ENCODE data around the gene KLF9.

Gene KLF9

DNA sequence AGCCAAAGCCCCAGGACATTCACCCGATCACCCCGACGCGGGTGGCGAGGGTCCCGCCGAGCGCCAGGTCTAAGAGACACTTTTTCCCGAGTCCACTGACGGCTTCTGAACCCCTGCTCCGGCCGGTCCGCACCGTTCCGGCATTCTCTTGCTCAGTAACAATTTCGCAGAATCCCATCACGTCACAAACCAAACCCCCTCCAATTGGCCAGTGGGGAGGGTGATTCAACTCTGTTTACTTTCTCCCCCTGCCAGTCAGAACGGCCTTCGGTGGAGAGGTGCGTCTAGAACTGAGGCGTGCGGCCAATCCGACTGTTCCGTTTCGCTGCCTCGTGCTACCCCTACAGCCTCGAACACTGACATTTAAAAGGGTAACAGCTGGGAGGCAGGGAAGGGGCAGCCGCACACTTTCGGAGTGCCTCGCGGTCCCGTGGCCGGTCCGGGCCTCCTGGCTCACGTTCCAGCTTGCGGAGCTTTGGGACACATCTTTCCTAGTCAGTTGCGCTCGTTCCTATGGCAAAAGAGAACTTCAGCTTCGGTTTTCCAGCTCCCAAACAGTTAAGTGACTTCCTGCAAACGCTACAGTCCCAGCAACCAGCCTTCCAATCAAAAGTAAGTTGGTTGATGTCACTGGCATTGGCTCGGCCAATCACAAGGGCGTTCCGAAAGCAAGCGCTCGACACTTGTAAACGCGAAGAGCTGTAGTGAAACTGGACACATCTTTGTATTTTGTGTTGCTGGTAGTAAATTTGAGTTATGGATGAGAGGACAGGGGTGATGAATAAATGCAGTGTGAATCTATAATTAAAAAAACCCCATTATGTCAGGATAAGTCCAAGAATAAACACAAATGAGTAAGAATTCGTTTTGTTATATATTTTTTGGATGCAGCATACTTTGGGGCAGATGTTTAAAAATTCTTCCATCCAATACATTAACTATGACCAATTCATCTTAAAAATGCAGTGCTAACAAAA lies at the start of gene KLF9:
TSS of gene KLF9 (minus strand) at position 859 of the 977 bp plus-strand sequence. CDS start 1,294 bp downstream, outside the sequence.
- ATAC-seq (peak; percentile 88), DNase-seq (ENCODE audit: low spot score in 2 of 2) (peak; percentile 72 to 95)
- peak within 1 kb of the TSS; percentile 97 for H3K4me3 Mint-ChIP-seq
- no peaks in the 10 kb centered on the region for H3K9me3 Mint-ChIP-seq
- peak within 1 kb of the TSS; percentile 100 for H3K27ac Mint-ChIP-seq
- H3K4me1 Mint-ChIP-seq = peaks cover 37% of the 10 kb centered on the region
- peaks cover 39% of the 10 kb centered on the region for H3K36me3 Mint-ChIP-seq

GRCh38 chr9:70463877-70464276 lies 49.4 kb upstream of the KLF9 start:
- DNase-seq (ENCODE audit: low spot score in 2 of 2) (no peak), ATAC-seq (no peak)
- peaks cover 16% of the 10 kb centered on the region for H3K4me1 Mint-ChIP-seq
- H3K27ac Mint-ChIP-seq = no peak overlapping the region
- peaks cover 2% of the 10 kb centered on the region for H3K9me3 Mint-ChIP-seq
- no peaks in the 10 kb centered on the region for H3K36me3 Mint-ChIP-seq
- no peak overlapping the region for H3K4me3 Mint-ChIP-seq

- Mint-ChIP-seq H3K4me3 (no peak overlapping the region), H3K27ac (no peak overlapping the region), H3K4me1 (peaks cover 11% of the 10 kb centered on the region), H3K9me3 (peaks cover 2% of the 10 kb centered on the region), H3K36me3 (no peaks in the 10 kb centered on the region)
- no peak for DNase-seq (ENCODE audit: low spot score in 2 of 2)
- ATAC-seq = no peak
Observed at GRCh38 chr9:70462300-70462699, 47.8 kb upstream of the KLF9 start.

DNA sequence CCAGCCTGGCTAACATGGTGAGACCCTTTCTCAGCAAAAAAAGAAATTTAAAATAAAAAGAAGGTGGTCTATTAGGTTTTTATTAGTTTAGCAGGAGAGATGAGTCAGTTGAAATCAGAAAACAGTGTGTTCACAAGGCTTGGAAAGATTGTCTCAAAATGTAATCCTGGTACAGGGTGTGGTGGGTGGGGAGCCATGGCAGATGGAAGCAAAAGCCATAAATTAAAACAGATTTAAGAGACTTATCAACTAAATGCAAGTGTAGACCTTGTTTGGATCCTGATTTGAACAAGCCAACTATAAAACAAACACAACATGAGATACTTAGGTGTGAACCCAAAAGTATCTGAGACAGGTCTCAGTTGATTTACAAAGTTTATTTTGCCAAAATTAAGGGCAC lies 42.8 kb upstream of the KLF9 start:
- no peak for DNase-seq (ENCODE audit: low spot score in 2 of 2)
- no peak for ATAC-seq
- Mint-ChIP-seq H3K4me3 (no peak overlapping the region), H3K27ac (no peak overlapping the region), H3K36me3 (no peaks in the 10 kb centered on the region), H3K9me3 (peaks cover 2% of the 10 kb centered on the region), H3K4me1 (peaks cover 7% of the 10 kb centered on the region)

DNA sequence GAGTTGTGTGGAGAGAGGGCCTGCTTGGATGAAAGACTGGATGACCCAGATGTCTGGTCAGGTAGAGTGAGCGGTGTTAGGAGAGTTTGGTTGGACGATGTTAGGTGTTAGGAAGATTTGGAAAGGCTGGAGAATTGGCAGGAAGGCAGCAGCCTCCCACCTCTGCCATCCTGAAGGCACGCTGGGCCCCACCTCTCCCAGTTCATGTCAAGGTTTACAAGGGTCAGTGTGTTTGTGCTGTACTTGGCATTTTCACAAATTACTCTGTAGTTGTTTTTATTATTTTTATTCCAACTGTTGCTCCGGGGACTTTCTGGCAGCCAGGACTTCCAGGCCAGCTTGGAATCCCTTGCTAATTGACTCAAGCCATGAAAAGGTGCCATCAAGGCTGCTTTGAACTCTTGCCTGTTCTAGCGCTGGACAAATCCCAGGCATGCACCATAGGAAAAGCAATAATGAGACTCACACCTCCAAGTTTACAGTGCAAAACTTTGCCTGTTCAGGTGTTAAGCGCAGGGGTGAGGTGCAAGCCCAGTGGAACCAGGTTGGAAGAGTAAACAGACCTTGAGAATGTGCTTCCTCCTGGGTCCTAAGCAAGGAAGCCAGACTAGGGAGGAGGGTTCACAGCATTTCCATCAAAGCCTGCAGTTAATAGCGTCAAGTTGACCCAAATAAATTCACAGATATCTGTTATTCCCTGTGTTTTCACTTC lies 41.7 kb upstream of the KLF9 start:
- Mint-ChIP-seq H3K9me3 (peaks cover 2% of the 10 kb centered on the region), H3K4me3 (no peak overlapping the region), H3K27ac (no peak overlapping the region), H3K4me1 (peaks cover 7% of the 10 kb centered on the region), H3K36me3 (no peaks in the 10 kb centered on the region)
- ATAC-seq (no peak), DNase-seq (ENCODE audit: low spot score in 2 of 2) (no peak)

GRCh38 chr9:70452365-70452764 lies 37.9 kb upstream of the KLF9 start:
- DNase-seq (ENCODE audit: low spot score in 2 of 2) (no peak), ATAC-seq (no peak)
- Mint-ChIP-seq H3K4me3 (no peak overlapping the region), H3K36me3 (no peaks in the 10 kb centered on the region), H3K27ac (no peak overlapping the region), H3K9me3 (no peaks in the 10 kb centered on the region), H3K4me1 (no peaks in the 10 kb centered on the region)

GRCh38 chr9:70451765-70452164 lies 37.3 kb upstream of the KLF9 start:
- ATAC-seq (no peak), DNase-seq (ENCODE audit: low spot score in 2 of 2) (no peak)
- no peaks in the 10 kb centered on the region for H3K4me1 Mint-ChIP-seq
- no peaks in the 10 kb centered on the region for H3K9me3 Mint-ChIP-seq
- H3K27ac Mint-ChIP-seq = no peak overlapping the region
- no peak overlapping the region for H3K4me3 Mint-ChIP-seq
- no peaks in the 10 kb centered on the region for H3K36me3 Mint-ChIP-seq

- Mint-ChIP-seq H3K9me3 (no peaks in the 10 kb centered on the region), H3K27ac (no peak overlapping the region), H3K4me3 (no peak overlapping the region), H3K36me3 (no peaks in the 10 kb centered on the region), H3K4me1 (no peaks in the 10 kb centered on the region)
- ATAC-seq (no peak), DNase-seq (ENCODE audit: low spot score in 2 of 2) (no peak)
Observed at GRCh38 chr9:70450738-70451137, 36.3 kb upstream of the KLF9 start.

GRCh38 chr9:70449461-70449860 lies 35.0 kb upstream of the KLF9 start:
- Mint-ChIP-seq H3K4me3 (no peak overlapping the region), H3K27ac (no peak overlapping the region), H3K9me3 (no peaks in the 10 kb centered on the region), H3K36me3 (no peaks in the 10 kb centered on the region), H3K4me1 (no peaks in the 10 kb centered on the region)
- DNase-seq (ENCODE audit: low spot score in 2 of 2) (no peak), ATAC-seq (no peak)

- no peaks in the 10 kb centered on the region for H3K4me1 Mint-ChIP-seq
- ATAC-seq (no peak), DNase-seq (ENCODE audit: low spot score in 2 of 2) (no peak)
- H3K4me3 Mint-ChIP-seq = no peak overlapping the region
- H3K36me3 Mint-ChIP-seq = no peaks in the 10 kb centered on the region
- no peak overlapping the region for H3K27ac Mint-ChIP-seq
- no peaks in the 10 kb centered on the region for H3K9me3 Mint-ChIP-seq
Observed at GRCh38 chr9:70448919-70449318, 34.5 kb upstream of the KLF9 start.

DNA sequence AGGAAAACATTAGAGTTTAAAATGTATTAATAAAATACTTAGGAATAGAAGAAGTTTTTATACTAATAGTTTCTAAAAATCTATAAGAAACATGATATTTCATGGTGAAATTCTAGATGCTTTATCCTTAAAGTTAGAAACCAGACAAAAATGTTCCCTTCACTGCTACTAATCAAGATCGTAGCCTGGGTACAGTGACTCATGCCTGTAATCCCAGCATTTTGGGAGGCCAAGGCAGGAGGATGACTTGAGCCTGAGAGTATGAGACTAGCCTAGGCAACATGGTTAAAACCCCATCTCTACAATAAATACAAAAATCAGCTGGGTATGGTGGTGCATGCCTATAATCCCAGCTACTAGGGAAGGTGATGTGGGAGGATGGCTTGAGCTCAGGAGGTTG lies 30.4 kb upstream of the KLF9 start:
- Mint-ChIP-seq H3K36me3 (no peaks in the 10 kb centered on the region), H3K4me1 (no peaks in the 10 kb centered on the region), H3K4me3 (no peak overlapping the region), H3K27ac (no peak overlapping the region), H3K9me3 (no peaks in the 10 kb centered on the region)
- no peak for DNase-seq (ENCODE audit: low spot score in 2 of 2)
- no peak for ATAC-seq

GRCh38 chr9:70442328-70442848 lies 27.9 kb upstream of the KLF9 start:
- Mint-ChIP-seq H3K27ac (no peak overlapping the region), H3K4me1 (peaks cover 9% of the 10 kb centered on the region), H3K9me3 (no peaks in the 10 kb centered on the region), H3K4me3 (no peak overlapping the region), H3K36me3 (no peaks in the 10 kb centered on the region)
- ATAC-seq = no peak
- no peak for DNase-seq (ENCODE audit: low spot score in 2 of 2)

- no peak for ATAC-seq
- no peaks in the 10 kb centered on the region for H3K36me3 Mint-ChIP-seq
- no peak overlapping the region for H3K4me3 Mint-ChIP-seq
- no peaks in the 10 kb centered on the region for H3K9me3 Mint-ChIP-seq
- DNase-seq (ENCODE audit: low spot score in 2 of 2) = no peak
- H3K4me1 Mint-ChIP-seq = peaks cover 9% of the 10 kb centered on the region
- H3K27ac Mint-ChIP-seq = no peak overlapping the region
Observed at GRCh38 chr9:70441622-70442021, 27.2 kb upstream of the KLF9 start.

DNA sequence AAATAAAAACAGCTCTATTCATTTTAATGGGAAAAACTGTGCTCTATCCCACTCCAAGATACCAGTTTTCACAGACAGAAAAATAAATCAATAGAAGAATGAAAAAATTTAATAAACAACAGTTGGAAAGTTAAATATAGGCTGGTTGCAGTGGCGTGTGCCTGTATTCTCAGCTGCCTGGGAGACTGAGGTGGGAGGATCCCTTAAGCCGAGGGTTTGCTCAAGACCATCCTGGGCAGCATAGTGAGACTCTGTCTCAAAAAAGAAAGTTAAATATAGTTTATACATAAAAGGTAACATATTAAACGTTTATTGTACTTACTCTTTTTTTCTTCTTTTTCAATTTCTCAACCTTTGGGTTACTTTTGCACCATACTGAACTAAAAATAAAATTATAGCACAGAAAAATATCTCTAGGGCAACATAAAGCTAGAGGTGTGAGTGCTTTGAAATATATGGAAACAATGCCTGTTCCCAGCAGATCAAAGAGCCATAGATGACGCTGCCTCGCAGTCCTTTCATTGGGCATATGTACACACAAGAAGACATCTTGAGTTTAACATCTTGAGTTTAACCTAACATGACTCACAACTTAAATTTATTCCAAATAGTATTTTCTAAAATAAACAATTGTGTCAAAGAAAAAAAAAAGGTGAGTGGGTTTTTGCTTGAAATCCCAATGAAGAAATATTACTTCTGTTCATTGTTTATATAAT lies 25.7 kb upstream of the KLF9 start:
- Mint-ChIP-seq H3K9me3 (no peaks in the 10 kb centered on the region), H3K4me1 (peaks cover 9% of the 10 kb centered on the region), H3K27ac (no peak overlapping the region), H3K4me3 (no peak overlapping the region), H3K36me3 (no peaks in the 10 kb centered on the region)
- DNase-seq (ENCODE audit: low spot score in 2 of 2) (no peak), ATAC-seq (no peak)

GRCh38 chr9:70438341-70438928 lies 24.0 kb upstream of the KLF9 start:
- Mint-ChIP-seq H3K4me3 (no peak overlapping the region), H3K4me1 (peaks cover 9% of the 10 kb centered on the region), H3K9me3 (no peaks in the 10 kb centered on the region), H3K27ac (peak overlapping the region; percentile 15), H3K36me3 (no peaks in the 10 kb centered on the region)
- DNase-seq (ENCODE audit: low spot score in 2 of 2) = no peak
- no peak for ATAC-seq
